ENCODE data around the gene PYROXD2. TPM values are rescaled to one million over a fixed set of nuclear protein-coding genes. Genes with fewer than 3 reads are reported as not detected.
A peak's percentile ranks its signal among the peaks of the same experiment; 100 is the strongest.

PYROXD2 gene
- polyA plus RNA-seq, 3 donors, result 2.7 to 9.9 (median 7.4) TPM

DNA sequence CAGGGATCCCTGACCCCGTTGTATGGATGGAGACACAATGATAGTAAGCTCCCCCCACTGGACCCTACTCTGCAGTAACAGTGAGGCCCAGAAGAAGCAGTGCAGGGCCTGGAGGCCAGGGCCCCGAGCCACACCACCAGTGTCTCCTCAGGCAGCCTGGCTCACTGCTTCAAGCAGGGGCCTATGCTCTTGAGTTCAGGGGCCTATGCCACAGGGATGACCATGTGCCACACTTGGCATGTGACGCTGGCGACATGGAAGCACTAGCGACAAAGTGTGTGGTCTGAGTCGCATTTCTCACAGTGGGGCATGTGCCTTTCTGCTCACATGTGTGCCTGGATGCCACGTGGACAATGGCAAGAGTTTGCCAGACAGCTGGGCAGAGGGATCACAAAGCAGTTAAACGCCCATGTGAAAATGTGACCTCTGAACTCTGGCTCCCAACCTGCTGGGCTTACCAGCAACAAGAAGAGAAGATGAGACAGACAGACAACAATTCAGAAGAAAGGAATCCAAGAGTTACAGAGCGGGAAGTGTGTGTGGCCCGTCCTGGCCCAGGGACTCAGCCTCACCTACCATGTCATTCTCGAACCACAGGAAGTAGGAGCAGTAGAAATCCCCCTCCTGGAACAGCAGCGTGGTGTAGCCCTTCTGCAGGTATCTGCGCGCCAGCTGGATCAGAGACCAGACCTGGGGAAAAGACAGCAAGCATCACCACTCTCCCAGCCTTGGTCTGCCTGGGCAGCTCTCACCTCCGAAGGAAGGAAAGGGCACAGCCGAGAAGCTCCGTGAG is 4.7 kb upstream of the PYROXD2 start:
- H3K27ac ChIP-seq (ENCODE audit: low read depth, low read length), result no peak overlapping the region
- WGBS, 3 donors, result 95% methylated on average over 17 of the region's 17 CpGs

DNA sequence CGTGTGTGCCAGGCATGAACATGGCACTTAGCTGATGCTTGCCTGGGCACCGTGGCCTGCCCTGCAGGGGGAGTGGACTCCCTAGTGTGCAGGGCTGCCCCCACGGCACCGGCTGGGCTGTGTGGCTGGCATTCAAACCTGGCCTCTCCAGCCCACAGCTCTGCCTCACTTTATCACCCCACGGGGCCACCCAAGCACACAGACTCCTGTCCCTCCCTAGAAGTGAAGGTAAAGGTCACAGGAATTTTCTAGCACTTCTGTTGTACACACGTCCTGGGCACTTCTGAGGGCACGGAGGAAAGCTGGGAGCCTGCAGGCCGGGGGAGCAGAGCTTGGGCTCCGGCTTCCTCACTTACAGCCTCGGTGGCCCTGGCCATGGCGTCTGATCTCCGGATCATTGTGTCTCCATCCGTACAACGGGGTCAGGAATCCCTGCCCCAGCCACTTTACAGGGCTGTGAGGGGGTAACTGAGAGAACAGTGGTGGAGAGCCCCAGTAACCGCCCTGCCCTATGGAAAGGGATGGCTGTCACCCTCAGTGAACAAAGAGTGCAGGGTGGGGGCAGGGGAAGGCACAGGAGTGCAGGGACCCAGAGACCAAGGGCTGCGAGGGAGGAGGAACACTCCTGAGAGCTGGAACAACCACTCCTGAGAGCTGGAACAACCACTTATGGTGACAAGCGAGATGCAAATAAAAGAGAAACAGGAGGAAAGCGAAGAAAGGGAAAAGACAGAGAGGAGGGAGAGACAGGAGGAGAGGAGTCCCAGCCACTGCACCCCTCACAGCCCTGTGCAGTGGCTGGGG is 3.9 kb upstream of the PYROXD2 start:
- WGBS, 3 donors, result 93 to 94% (median 94%) methylated on average over 18 of the region's 18 CpGs
- no peak overlapping the region for H3K27ac ChIP-seq (ENCODE audit: low read depth, low read length)

DNA sequence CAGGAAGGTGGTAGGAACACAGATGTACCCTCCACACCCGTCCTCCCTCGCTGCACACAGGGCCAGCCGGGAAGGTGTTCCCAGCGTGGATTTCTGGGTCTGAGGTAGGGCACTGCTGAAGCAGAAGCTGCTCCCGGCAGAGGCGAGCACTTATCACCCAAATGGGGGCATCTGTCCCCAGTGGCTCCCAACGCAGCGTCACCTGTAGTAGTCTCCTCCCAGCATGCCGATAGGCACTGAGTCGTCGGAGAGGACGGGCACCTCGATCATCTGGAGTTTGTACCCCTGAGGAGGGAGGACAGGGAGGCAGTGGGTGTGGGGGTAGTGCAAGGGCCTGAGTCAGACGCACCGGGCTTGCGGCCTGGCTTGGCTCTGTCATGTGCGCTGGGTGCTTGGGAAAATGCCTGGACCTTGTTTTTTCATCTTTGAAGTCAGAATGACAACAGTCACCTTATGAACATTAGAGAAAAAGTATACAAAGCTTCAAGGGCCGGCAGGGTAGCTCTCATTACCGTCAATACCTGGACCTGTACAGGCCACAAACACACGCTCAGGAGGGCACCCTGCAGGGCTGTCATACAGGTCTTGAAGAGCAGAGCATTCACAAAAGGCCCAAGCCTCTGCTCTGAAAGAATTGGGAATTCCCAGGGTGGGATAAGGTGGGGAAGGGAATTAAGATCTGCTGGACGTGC is 3.1 kb upstream of the PYROXD2 start:
- WGBS, 3 donors, result 91 to 92% (median 91%) methylated on average over 21 of the region's 21 CpGs
- no peak overlapping the region for H3K27ac ChIP-seq (ENCODE audit: low read depth, low read length)

DNA sequence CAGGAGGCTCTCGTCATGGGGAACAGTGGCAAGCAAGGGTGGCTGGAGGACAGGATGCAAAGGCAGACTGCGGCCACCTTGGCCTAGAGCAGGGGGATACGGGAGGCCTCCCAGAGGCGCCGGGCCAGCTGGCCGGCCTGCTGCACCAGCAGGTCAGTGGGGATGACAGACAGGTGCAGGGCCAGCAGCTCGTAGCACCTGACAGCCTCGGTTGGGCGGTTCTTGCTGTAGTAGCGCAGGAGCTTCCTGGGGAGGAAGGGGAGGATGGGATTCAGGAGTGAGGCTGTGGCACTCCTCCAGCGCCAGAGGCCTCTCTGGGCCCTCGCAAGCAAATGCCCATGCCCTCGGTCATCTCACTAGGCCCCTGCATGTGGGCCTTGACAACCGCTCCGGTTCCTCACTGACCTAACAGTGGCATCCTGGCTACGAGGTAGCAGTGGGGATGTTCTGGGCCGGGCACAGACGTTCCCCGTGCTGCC is 2.5 kb upstream of the PYROXD2 start:
- 92 to 94% (median 92%) methylated on average over 19 of the region's 19 CpGs for WGBS, 3 donors
- H3K27ac ChIP-seq (ENCODE audit: low read depth, low read length), result no peak overlapping the region

DNA sequence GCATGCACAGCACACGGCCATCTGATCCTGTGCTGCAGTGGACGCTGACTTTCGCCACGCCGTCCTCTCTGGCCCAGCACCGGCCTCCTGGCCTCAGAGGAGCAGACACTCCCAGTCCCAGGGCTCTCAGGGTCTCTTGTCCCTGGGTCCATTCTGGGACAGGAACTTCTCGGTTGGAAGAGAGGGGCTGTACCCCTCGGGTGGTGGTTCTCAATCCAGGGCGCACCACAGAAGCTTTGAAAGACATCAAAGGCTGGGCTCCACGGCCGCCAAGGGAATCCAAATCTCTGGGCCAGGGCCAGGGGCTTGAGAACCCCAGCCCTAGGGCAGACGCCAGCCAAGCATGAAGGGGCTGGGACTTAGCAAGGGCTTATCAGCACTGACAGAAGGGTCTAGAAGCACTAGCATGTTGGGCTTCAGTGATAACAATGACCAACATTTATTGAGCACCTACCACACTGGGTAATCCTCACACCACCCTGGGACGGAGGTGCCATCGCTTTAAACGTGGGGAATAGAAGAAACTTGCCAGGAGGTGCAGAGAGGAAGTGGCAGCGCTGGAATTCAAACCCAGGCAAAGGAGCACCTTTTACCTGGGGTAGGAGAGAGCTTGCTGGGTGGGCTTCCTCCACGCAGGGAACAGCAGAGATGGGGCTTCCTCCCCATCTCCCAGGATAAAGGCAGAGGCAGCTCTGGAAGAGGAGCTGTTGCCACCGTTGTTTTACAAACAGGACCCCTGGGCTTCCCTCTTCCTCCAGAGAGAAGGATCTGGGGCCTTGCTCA is 1.8 kb upstream of the PYROXD2 start:
- 92 to 94% (median 94%) methylated on average over 18 of the region's 18 CpGs for WGBS, 3 donors
- H3K27ac ChIP-seq (ENCODE audit: low read depth, low read length), result no peak overlapping the region

DNA sequence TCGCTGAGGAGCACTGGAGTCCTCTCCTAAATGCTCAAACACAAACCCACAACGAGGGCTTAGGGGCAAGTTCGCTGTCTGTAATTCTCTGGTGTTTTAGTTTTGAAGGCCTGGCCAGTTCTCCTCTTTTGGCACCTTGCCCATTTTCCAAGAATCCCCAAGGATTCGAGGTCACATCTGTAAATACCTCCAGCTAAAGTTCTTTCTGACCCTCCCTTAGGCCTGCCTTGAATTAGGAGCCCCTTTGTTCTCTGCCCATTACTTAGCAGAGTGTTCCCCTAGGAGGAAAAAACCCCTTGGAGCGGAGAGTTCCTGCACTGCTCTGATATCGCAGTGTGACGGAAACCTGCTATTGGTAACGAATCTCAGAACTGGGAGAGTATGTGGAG is 743 bp upstream of the PYROXD2 start:
- WGBS, 3 donors, result 64 to 70% (median 67%) methylated on average over 8 of the region's 8 CpGs
- no peak overlapping the region for H3K27ac ChIP-seq (ENCODE audit: low read depth, low read length)

DNA sequence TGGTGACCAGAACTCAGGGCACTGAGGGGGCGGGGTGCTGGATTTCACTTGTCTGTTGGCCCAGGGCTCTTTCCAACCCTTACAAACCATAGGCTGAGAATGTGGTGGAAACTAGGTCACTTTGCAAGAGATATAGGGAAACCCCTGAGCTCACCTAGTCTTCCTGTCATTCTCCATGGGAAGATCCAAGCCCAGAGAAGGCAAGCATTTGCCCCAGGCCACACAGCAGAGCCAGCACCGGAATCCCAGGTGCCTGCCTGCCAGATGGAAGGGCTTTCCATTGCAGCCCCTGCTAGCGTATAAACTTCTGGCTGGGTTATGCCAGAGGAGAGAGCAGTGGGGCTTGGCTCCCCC is 427 bp downstream of the PYROXD2 start:
- WGBS, 3 donors, result 37 to 49% (median 38%) methylated on average over 3 of the region's 3 CpGs
- H3K27ac ChIP-seq (ENCODE audit: low read depth, low read length), result peak overlapping the region; percentile 24

DNA sequence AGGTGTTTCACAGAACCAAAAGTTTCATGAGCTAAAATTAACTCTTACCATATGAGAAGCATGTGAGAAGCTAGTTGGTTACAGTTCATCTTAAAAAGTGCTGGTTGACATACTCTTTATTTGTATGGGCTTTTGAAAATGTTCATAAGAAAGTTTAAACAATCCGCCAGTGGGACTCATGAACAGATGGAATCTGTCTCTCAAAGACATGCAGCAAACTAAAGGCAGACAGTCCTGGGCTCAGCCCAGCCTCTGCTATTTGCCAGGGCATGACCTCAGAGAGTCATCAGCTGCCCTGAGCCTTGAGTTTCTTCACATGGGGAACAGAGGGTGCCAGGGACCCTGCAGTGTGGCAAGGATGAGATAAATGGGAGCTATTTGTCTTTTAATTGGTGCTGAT is 3.2 kb downstream of the PYROXD2 start:
- no peak overlapping the region for H3K27ac ChIP-seq (ENCODE audit: low read depth, low read length)
- 70 to 77% (median 71%) methylated on average over 1 of the region's 1 CpG for whole genome bisulfite sequencing, 3 donors

DNA sequence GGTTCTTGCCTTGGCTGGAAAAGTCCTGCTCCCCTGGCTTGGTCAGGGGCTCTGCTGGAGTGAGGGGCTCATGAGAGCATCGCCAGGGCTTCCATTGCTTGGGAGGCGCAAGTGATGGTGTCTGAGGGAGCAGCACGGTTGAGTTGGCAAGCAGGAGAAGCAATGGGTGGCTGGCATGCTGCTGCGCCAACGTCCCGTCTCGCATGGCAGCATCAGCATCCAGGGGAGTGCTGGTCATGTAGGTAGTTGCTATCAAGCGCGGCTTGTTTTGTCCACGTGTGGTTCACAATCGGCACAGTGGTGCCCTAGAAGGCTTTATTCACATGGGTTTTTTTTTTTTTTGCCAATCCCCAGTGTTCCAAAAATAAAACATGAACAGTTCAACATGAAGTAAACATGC is 3.8 kb downstream of the PYROXD2 start:
- H3K27ac ChIP-seq (ENCODE audit: low read depth, low read length), result no peak overlapping the region
- 89 to 94% (median 89%) methylated on average over 11 of the region's 11 CpGs for WGBS, 3 donors

DNA sequence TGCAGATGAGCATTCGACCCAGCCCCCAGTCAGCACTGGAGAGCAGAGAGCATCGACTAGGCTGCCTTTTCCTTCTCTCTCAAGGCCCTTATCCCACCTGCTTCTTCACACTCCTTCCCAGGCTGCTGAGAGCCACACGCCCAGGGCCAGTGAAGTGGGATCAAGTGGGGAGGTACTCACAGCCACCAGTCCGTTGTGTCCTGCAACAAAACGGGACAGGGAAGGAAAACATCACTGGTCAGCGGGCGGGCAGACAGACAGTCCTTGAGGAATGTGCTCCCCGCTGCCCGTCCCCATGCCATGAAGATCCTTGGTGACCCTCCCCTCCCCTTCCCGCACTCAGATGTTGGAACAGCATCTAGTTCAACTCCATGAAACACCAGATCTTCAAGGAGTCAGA is 4.2 kb downstream of the PYROXD2 start:
- whole genome bisulfite sequencing, 3 donors, result 83 to 86% (median 85%) methylated on average over 10 of the region's 10 CpGs
- H3K27ac ChIP-seq (ENCODE audit: low read depth, low read length), result no peak overlapping the region

DNA sequence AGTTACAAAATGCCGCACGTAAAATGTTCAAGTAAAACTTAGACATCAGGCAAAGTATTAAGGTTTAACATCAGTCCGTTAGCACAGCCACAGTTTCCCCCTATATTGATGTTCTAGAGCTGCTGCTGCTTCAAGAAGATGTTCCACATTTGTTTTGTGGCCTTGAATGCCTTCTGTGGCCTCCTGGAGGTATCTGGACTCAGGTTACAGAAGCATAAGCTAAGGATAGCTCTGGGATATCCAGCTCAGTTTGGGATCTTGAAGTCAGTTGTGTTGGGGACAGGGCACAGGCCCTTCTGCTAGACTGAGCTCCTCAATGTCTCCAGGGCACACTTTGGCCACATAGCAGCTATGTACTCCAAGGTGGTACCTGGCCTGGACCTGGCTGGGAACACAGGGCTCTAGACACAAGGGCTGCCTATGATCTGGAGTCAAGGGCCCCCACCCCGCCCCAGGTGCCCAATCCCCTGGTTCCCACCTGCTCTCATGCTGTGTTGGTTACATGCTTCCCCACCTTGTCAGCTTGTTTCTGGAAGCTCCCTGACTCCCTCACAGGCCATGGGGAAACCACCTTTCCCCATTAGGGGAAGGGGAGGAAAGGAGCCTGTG is 4.7 kb downstream of the PYROXD2 start:
- WGBS, 3 donors, result 93 to 97% (median 95%) methylated on average over 4 of the region's 4 CpGs

DNA sequence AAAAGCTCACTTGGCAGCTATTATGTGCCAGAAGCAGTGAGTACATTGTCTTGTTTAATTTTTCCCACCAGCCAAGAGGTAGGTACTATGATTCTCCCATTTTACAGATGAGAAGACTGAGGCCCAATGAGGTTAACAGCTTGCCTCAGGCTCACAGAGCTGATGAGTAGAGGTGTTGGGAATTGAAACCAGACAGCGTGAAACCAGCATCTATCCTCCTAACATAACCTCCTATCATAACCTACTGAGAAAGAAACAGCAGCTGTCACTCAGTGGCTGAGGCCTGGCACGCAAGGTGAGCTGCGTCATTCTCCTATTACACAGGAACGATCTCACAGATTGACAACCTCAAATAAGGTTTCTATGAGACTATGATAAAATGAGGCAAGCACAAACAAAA is 6.2 kb downstream of the PYROXD2 start:
- WGBS, 3 donors, result 73 to 91% (median 90%) methylated on average over 4 of the region's 4 CpGs
- H3K27ac ChIP-seq (ENCODE audit: low read depth, low read length), result no peak overlapping the region

More for the DNA sequence above, 4.7 kb downstream of the PYROXD2 start:
- no peak overlapping the region for H3K27ac ChIP-seq (ENCODE audit: low read depth, low read length)

DNA sequence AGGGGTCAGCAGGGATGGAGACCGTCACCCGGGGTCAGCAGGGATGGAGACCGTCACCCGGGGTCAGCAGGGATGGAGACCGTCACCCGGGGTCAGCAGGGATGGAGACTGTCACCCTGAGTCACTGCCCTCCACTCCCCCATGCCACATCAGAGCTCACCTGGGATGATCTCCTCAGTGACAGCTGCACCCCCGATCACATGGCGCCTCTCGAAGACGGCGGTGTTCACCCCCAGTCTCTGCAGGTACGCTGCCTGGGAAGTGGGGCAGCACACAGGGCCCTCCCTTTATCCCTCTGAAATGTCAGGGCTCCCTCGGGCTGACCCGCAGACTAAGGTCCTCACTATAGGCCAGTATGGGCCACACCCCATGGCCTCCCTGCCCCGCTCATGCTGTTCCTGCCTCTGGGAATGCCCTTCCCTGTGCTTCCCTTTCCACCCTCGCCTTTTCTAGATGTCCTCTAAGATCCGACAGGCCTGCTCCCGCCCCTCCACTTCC is 7.2 kb downstream of the PYROXD2 start:
- H3K27ac ChIP-seq (ENCODE audit: low read depth, low read length), result no peak overlapping the region
- 93 to 97% (median 95%) methylated on average over 16 to 18 of the region's 18 CpGs for WGBS, 3 donors

DNA sequence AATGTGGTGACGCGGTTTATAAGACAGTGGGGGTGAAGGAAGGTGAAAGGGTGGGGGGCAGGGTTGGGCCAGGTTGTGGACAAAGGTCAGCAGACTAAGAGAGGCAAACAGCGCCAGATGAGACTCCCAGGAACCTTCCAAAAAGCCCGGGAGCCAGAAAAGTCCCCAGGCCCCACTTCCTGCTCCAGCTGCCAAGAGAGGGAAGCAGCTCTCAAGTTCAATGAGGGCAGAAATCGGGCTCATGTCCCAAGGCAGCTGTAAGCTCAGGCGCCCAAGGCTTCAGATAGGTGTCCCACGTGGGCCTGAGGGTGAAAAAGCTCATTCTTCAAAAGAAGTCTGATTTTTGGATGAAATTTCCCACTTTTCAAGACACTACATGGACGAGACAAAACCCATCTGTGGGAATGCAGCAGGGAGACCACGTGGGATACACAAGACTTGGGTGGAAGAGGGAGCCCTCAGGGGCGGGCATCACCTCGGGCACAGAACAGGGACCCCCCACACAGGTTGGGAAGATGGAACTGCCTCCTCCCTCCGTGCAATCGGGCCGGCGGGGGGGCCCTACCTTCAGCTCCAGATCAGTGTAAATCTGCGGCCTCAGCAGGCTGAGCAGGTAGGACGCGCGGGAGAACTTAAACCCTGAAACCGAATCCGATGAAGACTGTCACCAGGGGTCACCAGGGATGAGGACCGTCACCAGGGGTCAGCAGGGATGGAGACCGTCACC is 7.8 kb downstream of the PYROXD2 start:
- 78 to 83% (median 78%) methylated on average over 23 of the region's 23 CpGs for WGBS, 3 donors
- no peak overlapping the region for H3K27ac ChIP-seq (ENCODE audit: low read depth, low read length)

DNA sequence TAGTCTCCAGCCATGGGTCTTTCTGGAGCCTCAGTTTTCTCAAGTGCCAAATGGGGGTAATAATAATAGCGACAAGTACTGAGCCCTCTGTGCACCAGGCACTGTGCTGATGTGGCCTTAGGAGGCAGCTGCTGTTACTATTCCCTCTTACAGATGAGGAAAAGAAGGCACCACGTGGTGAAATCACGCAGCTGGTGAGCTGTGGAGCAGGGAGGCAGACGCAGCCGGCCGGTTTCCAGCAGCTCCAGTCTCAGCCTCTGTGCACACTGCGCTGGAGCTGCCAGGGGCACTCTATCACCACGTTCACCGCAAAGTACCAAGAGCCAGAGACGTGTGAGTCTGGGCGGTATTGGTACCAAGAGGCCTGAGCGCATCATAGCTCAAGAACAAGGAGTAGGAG is 9.6 kb downstream of the PYROXD2 start:
- H3K27ac ChIP-seq (ENCODE audit: low read depth, low read length), result no peak overlapping the region
- WGBS, 3 donors, result 93 to 96% (median 95%) methylated on average over 12 of the region's 12 CpGs

DNA sequence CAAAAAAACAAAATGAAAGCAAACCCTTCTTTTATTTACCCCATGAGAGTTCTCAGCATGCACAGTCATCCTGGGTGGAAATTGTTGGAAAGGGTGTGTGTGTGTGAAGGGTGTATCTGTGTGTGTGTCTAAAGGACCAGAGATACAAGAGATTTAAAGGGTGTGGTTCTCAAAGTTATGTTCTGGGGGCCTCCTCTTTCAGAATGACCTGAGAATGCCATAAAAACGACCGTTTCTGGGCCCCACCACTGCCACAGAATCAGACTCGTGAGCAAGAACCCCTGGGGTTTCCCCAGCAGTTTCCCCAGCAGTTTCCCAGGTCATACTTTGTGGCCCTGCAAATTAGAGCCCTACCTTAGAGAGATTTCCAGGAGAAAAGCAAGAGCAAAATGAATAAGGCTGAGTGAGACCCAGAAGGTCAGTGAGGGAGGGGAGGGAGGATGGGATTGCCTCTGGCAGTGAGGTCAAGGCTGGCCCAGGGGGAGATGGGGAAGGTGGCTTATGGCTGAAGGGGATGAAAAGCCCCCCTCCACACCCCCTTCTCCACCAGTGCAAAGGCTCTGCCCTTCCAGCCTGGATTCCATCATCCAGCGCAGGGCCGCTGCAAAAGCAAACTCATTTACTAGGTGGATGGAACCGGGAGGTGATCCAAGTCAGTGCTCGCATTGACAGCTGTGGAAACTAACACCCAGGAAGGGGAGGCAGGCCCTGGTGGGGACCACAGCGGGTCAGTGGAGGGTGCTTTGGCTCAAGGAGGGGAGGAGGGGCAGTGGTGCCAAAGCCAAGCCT is 10.2 kb downstream of the PYROXD2 start:
- no peak overlapping the region for H3K27ac ChIP-seq (ENCODE audit: low read depth, low read length)
- WGBS, 3 donors, result 67 to 75% (median 69%) methylated on average over 8 of the region's 8 CpGs
